HEK293 (cell line): ENCODE results near the gene MKKS.
A peak's percentile ranks its signal among the peaks of the same experiment; 100 is the strongest.

Source experiments
- BCL11B ChIP-seq: fragments of 450-650 bp; formaldehyde crosslinking; IDR thresholded peaks from 2 replicates; pipeline ENCODE4 v1.5.1; 2016; ENCODE audit warnings: low read depth, missing biosample characterization, missing genetic modification characterization
- HOXC10 ChIP-seq: sonication (generic); formaldehyde crosslinking; IDR thresholded peaks from 2 replicates; pipeline ENCODE4 v1.8.1; 2023; ENCODE audit warnings: mild to moderate bottlenecking, missing genetic modification reagents
- HOXD13 ChIP-seq: sonication (generic); formaldehyde crosslinking; IDR thresholded peaks from 2 replicates; pipeline ENCODE4 v1.8.0; 2022; ENCODE audit warnings: missing genetic modification reagents, borderline replicate concordance
- KLF16 ChIP-seq: fragments of 450-650 bp; formaldehyde crosslinking; IDR thresholded peaks from 2 replicates; pipeline ENCODE4 v1.5.1; 2017; ENCODE audit warnings: missing biosample characterization, missing genetic modification characterization
- KLF8 ChIP-seq: fragments of 450-650 bp; formaldehyde crosslinking; IDR thresholded peaks from 2 replicates; pipeline ENCODE4 v1.5.1; 2016; ENCODE audit warnings: missing biosample characterization, missing genetic modification characterization
- KLF9 ChIP-seq: fragments of 450-650 bp; formaldehyde crosslinking; IDR thresholded peaks from 2 replicates; pipeline ENCODE4 v1.5.1; 2016; ENCODE audit warnings: missing biosample characterization, missing genetic modification characterization, low read depth
- MYNN ChIP-seq: fragments of 450-650 bp; formaldehyde crosslinking; IDR thresholded peaks from 2 replicates; pipeline ENCODE4 v1.5.1; 2016; ENCODE audit warnings: missing biosample characterization, missing genetic modification characterization, borderline replicate concordance
- OSR2 ChIP-seq: fragments of 450-650 bp; formaldehyde crosslinking; IDR thresholded peaks from 2 replicates; pipeline ENCODE4 v1.5.1; 2016; ENCODE audit warnings: missing biosample characterization, missing genetic modification characterization
- RBAK ChIP-seq: fragments of 450-650 bp; formaldehyde crosslinking; IDR thresholded peaks from 2 replicates; pipeline ENCODE4 v1.5.1; 2016; ENCODE audit warnings: missing biosample characterization, missing genetic modification characterization
- TRIM28 ChIP-seq: IDR thresholded peaks from 2 replicates; pipeline ENCODE4 v1.6.1; 2011; ENCODE audit warnings: low read length, control low read depth, borderline replicate concordance
- YY1 ChIP-seq: fragments of 450-650 bp; formaldehyde crosslinking; IDR thresholded peaks from 2 replicates; pipeline ENCODE4 v1.5.1; 2018; ENCODE audit warnings: missing biosample characterization, missing genetic modification characterization
- ZBTB7A ChIP-seq: fragments of 450-650 bp; formaldehyde crosslinking; IDR thresholded peaks from 2 replicates; pipeline ENCODE4 v1.5.1; 2016; ENCODE audit warnings: low read depth, missing biosample characterization, missing genetic modification characterization
- ZFP37 ChIP-seq: fragments of 450-650 bp; formaldehyde crosslinking; IDR thresholded peaks from 2 replicates; pipeline ENCODE4 v1.5.1; 2016; ENCODE audit warnings: missing biosample characterization, missing genetic modification characterization
- ZFP69B ChIP-seq: fragments of 450-650 bp; formaldehyde crosslinking; IDR thresholded peaks from 2 replicates; pipeline ENCODE4 v1.5.1; 2016; ENCODE audit warnings: missing biosample characterization, missing genetic modification characterization
- ZNF169 ChIP-seq: fragments of 450-650 bp; formaldehyde crosslinking; IDR thresholded peaks from 2 replicates; pipeline ENCODE4 v1.5.1; 2016; ENCODE audit warnings: missing biosample characterization, missing genetic modification characterization
- ZNF184 ChIP-seq: fragments of 450-650 bp; IDR thresholded peaks from 2 replicates; pipeline ENCODE4 v1.5.1; 2018; ENCODE audit warnings: missing biosample characterization, mild to moderate bottlenecking, missing genetic modification characterization
- ZNF221 ChIP-seq: fragments of 450-650 bp; formaldehyde crosslinking; IDR thresholded peaks from 2 replicates; pipeline ENCODE4 v1.5.1; 2017; ENCODE audit warnings: missing biosample characterization, missing genetic modification characterization, borderline replicate concordance
- ZNF23 ChIP-seq: fragments of 450-650 bp; formaldehyde crosslinking; IDR thresholded peaks from 2 replicates; pipeline ENCODE4 v1.5.1; 2016; ENCODE audit warnings: missing biosample characterization, missing genetic modification characterization, borderline replicate concordance
- ZNF335 ChIP-seq: fragments of 450-650 bp; formaldehyde crosslinking; conservative IDR thresholded peaks from 2 replicates; pipeline ENCODE4 v1.5.1; 2016; ENCODE audit warnings: missing biosample characterization, missing genetic modification characterization
- ZNF404 ChIP-seq: fragments of 450-650 bp; formaldehyde crosslinking; IDR thresholded peaks from 2 replicates; pipeline ENCODE4 v1.5.1; 2017; ENCODE audit warnings: missing biosample characterization, missing genetic modification characterization
- ZNF510 ChIP-seq: fragments of 450-650 bp; formaldehyde crosslinking; IDR thresholded peaks from 2 replicates; pipeline ENCODE4 v1.5.1; 2018; ENCODE audit warnings: mild to moderate bottlenecking, missing genetic modification characterization, missing biosample characterization; ENCODE audit not compliant: insufficient replicate concordance
- ZNF549 ChIP-seq: fragments of 450-650 bp; IDR thresholded peaks from 2 replicates; pipeline ENCODE4 v1.5.1; 2018; ENCODE audit warnings: missing biosample characterization, missing genetic modification characterization, mild to moderate bottlenecking, inconsistent platforms, moderate library complexity
- ZNF560 ChIP-seq: fragments of 450-650 bp; formaldehyde crosslinking; IDR thresholded peaks from 2 replicates; pipeline ENCODE4 v1.5.1; 2017; ENCODE audit warnings: missing biosample characterization, missing genetic modification characterization, borderline replicate concordance
- ZNF585B ChIP-seq: fragments of 450-650 bp; formaldehyde crosslinking; IDR thresholded peaks from 2 replicates; pipeline ENCODE4 v1.5.1; 2016; ENCODE audit warnings: missing biosample characterization, missing genetic modification characterization
- ZNF624 ChIP-seq: fragments of 450-650 bp; formaldehyde crosslinking; IDR thresholded peaks from 2 replicates; pipeline ENCODE4 v1.5.1; 2017; ENCODE audit warnings: missing biosample characterization, missing genetic modification characterization
- ZNF658 ChIP-seq: fragments of 450-650 bp; formaldehyde crosslinking; IDR thresholded peaks from 2 replicates; pipeline ENCODE4; 2016; ENCODE audit warnings: missing biosample characterization, missing genetic modification characterization
- ZNF677 ChIP-seq: fragments of 450-650 bp; IDR thresholded peaks from 2 replicates; pipeline ENCODE4 v1.5.0; 2018; ENCODE audit warnings: missing biosample characterization, mild to moderate bottlenecking, missing genetic modification characterization, moderate library complexity
- ZNF76 ChIP-seq: fragments of 450-650 bp; formaldehyde crosslinking; IDR thresholded peaks from 2 replicates; pipeline ENCODE4; 2016; ENCODE audit warnings: low read depth, missing biosample characterization, missing genetic modification characterization, borderline replicate concordance
- ZNF776 ChIP-seq: fragments of 450-650 bp; formaldehyde crosslinking; IDR thresholded peaks from 2 replicates; pipeline ENCODE4 v1.5.0; 2017; ENCODE audit warnings: missing biosample characterization, missing genetic modification characterization, borderline replicate concordance
- ZNF792 ChIP-seq: fragments of 450-650 bp; formaldehyde crosslinking; IDR thresholded peaks from 2 replicates; pipeline ENCODE4 v1.5.1; 2016; ENCODE audit warnings: missing biosample characterization, missing genetic modification characterization
- ZSCAN16 ChIP-seq: fragments of 450-650 bp; formaldehyde crosslinking; IDR thresholded peaks from 2 replicates; pipeline ENCODE4 v1.5.1; 2016; ENCODE audit warnings: missing biosample characterization, missing genetic modification characterization
- ZXDB ChIP-seq: fragments of 450-650 bp; formaldehyde crosslinking; IDR thresholded peaks from 2 replicates; pipeline ENCODE4 v1.5.1; 2016; ENCODE audit warnings: missing biosample characterization, missing genetic modification characterization
- TF ChIP-seq, protein P1 (sequence below): fragments of 450-650 bp; formaldehyde crosslinking; IDR thresholded peaks from 2 replicates; pipeline ENCODE4 v1.5.1; 2016; ENCODE audit warnings: missing biosample characterization, missing genetic modification characterization
- TF ChIP-seq, protein P2 (sequence below): fragments of 450-650 bp; formaldehyde crosslinking; IDR thresholded peaks from 2 replicates; pipeline ENCODE4 v1.5.1; 2016; ENCODE audit warnings: missing biosample characterization, missing genetic modification characterization, low read depth
- TF ChIP-seq, protein P3 (sequence below): fragments of 450-650 bp; formaldehyde crosslinking; IDR thresholded peaks from 2 replicates; pipeline ENCODE4 v1.5.1; 2016; ENCODE audit warnings: missing biosample characterization, missing genetic modification characterization
- TF ChIP-seq, protein P4 (sequence below): fragments of 450-650 bp; formaldehyde crosslinking; IDR thresholded peaks from 2 replicates; pipeline ENCODE4 v1.5.1; 2016; ENCODE audit warnings: missing biosample characterization, missing genetic modification characterization

MKKS gene

DNA sequence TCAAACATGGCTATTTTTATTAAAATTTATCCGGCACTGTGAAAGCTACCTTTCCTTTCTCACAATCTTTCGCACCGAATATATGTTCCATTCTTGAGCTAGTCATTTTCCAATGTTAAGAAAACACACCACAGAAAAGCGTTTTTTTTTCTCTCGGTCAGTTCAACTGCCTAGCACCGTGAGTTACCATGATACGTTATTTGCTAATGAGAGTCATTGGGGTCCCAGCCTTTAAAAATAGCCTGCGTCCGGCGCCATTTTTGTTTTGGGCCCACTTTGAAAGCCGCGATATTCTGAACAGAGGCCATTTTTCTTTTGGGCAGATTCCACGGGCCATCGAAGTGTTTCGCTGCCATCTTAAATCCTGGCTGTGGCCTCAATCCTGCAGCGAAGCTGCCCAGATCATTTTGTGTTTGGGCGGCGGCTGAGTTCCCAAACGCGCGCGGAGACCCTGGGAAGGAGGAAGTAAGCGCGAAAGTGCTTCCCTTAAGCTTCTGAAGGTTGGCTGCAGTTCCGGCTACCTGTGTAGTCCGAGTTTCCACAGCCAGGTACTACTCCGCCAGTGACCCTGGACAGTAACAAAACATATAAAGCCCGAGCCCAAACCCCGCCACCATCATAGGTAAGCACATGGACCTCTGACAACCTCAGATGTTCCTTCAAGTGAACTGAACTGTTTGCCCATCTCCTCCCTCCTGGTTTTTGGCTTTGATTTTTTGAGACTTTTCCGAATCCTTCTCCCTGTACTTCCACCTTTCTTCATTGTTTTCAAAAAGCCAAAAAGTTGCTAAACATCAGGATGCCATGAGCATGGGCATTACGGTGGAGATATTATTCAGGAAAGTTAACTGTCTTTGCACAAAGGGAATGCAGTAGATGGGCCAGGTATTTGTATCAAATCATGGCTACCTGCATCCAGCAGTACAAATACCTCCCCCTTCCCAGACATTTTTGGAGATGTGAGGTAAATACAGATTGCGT, 1.1 kb upstream of the MKKS start, which contains the start of gene SLX4IP (continued):
- TF ChIP-seq ZNF776 (tag by site-specific recombination) (no peak), ZFP69B (tag by site-specific recombination) (no peak), ZNF169 (tag by site-specific recombination) (no peak), KLF8 (tag by site-specific recombination) (0 out of 2 replicates have a peak, but pooled peaks have one; percentile 45), MYNN (tag by site-specific recombination) (no peak), ZNF221 (tag by site-specific recombination) (no peak), YY1 (tag by site-specific recombination) (peak; percentile 99), RBAK (tag by site-specific recombination) (no peak), ZNF792 (no peak), ZFP37 (tag by site-specific recombination) (no peak), ZNF184 (tag by site-specific recombination) (no peak), ZNF560 (tag by site-specific recombination) (no peak), ZNF335 (tag by site-specific recombination) (peak; percentile 91), ZNF677 (tag by site-specific recombination) (no peak), ZNF585B (tag by site-specific recombination) (no peak), KLF9 (no peak), ZNF549 (no peak), ZBTB7A (tag by site-specific recombination) (0 out of 2 replicates have a peak, but pooled peaks have one; percentile 17), KLF16 (no peak), ZNF510 (tag by site-specific recombination) (no peak), ZSCAN16 (tag by site-specific recombination) (no peak), ZNF624 (tag by site-specific recombination) (no peak), ZNF658 (tag by site-specific recombination) (no peak), ZNF23 (tag by site-specific recombination) (no peak), HOXD13 (CRISPR knock-in tag) (peak; percentile 70), TRIM28 (no peak), ZNF76 (tag by site-specific recombination) (peak; percentile 96), ZXDB (peak; percentile 86), BCL11B (tag by site-specific recombination) (no peak), OSR2 (tag by site-specific recombination) (peak; percentile 72; the same call in 1 of the 2 replicates), ZNF404 (tag by site-specific recombination) (no peak), HOXC10 (no peak)
- TF ChIP-seq, protein P1, sequence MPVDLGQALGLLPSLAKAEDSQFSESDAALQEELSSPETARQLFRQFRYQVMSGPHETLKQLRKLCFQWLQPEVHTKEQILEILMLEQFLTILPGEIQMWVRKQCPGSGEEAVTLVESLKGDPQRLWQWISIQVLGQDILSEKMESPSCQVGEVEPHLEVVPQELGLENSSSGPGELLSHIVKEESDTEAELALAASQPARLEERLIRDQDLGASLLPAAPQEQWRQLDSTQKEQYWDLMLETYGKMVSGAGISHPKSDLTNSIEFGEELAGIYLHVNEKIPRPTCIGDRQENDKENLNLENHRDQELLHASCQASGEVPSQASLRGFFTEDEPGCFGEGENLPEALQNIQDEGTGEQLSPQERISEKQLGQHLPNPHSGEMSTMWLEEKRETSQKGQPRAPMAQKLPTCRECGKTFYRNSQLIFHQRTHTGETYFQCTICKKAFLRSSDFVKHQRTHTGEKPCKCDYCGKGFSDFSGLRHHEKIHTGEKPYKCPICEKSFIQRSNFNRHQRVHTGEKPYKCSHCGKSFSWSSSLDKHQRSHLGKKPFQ (tag by site-specific recombination): no peak
- TF ChIP-seq, protein P2, sequence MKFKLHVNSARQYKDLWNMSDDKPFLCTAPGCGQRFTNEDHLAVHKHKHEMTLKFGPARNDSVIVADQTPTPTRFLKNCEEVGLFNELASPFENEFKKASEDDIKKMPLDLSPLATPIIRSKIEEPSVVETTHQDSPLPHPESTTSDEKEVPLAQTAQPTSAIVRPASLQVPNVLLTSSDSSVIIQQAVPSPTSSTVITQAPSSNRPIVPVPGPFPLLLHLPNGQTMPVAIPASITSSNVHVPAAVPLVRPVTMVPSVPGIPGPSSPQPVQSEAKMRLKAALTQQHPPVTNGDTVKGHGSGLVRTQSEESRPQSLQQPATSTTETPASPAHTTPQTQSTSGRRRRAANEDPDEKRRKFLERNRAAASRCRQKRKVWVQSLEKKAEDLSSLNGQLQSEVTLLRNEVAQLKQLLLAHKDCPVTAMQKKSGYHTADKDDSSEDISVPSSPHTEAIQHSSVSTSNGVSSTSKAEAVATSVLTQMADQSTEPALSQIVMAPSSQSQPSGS (tag by site-specific recombination): no peak
- TF ChIP-seq, protein P3, sequence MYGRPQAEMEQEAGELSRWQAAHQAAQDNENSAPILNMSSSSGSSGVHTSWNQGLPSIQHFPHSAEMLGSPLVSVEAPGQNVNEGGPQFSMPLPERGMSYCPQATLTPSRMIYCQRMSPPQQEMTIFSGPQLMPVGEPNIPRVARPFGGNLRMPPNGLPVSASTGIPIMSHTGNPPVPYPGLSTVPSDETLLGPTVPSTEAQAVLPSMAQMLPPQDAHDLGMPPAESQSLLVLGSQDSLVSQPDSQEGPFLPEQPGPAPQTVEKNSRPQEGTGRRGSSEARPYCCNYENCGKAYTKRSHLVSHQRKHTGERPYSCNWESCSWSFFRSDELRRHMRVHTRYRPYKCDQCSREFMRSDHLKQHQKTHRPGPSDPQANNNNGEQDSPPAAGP (tag by site-specific recombination): no peak
- TF ChIP-seq, protein P4, sequence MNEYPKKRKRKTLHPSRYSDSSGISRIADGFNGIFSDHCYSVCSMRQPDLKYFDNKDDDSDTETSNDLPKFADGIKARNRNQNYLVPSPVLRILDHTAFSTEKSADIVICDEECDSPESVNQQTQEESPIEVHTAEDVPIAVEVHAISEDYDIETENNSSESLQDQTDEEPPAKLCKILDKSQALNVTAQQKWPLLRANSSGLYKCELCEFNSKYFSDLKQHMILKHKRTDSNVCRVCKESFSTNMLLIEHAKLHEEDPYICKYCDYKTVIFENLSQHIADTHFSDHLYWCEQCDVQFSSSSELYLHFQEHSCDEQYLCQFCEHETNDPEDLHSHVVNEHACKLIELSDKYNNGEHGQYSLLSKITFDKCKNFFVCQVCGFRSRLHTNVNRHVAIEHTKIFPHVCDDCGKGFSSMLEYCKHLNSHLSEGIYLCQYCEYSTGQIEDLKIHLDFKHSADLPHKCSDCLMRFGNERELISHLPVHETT (tag by site-specific recombination): no peak
